ENCODE measurements around the gene ZMYND11. TPM values are rescaled to one million over a fixed set of nuclear protein-coding genes. Genes with fewer than 3 reads are reported as not detected.

The ZMYND11 gene
- polyA plus RNA-seq, 2 of the 4 experiments (the other 2 are of a cell fraction), result 47.7 to 99.7 TPM

DNA sequence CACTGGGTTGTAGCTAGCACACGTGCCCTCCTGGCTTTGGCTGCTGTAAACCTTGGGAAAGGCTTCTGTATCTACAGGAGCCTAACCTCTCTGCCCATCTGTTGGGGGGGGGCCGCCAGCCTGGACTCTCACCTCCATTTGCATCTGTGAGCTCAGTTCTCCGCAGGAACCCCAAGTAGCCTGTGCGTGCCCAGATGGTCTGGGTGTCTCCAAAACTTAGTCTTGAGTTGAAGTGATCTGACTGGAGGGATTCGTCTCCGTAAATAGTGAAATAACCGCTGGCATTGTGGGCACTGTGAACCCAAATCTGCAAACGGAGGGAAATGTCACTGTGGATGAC is 147.9 kb downstream of the ZMYND11 start:
- ChIA-PET POLR2A (interaction anchor here (0.7 kb wide), 1 partner anchor 20 kb away, joined by 3 read pairs; no protein-coding TSS in a partner anchor), CTCF (no interaction called here)
- no peak overlapping the region for H3K4me2 ChIP-seq
- no peak overlapping the region for H3K4me3 ChIP-seq
- H3K27ac ChIP-seq, result no peak overlapping the region
- DNase-seq (ENCODE audit: low read depth in 1 of 2, low spot score in 1 of 2), result no peak
- no peaks in the 10 kb centered on the region for H3K9me3 ChIP-seq
- no peaks in the 10 kb centered on the region for H3K4me1 ChIP-seq
- no peak for FAIRE-seq
- ATAC-seq, result no peak
- 84% methylated on average over 8 of the region's 8 CpGs for WGBS (ENCODE audit: missing lambda C conversion rate)
- TF ChIP-seq HEYL (CRISPR knock-in tag; IDR thresholded peaks at IDR 0.05) (no peak), BCL3 (IDR thresholded peaks at IDR 0.05) (no peak), GATA3 (IDR thresholded peaks at IDR 0.05; ENCODE audit: borderline replicate concordance) (no peak), POLR2A (IDR thresholded peaks at IDR 0.05; ENCODE audit: low read length) (no peak), PHF8 (IDR thresholded peaks at IDR 0.05; ENCODE audit: borderline replicate concordance, low read depth) (no peak), EHMT2 (IDR thresholded peaks at IDR 0.05; ENCODE audit: low read depth) (no peak), CHD2 (IDR thresholded peaks at IDR 0.05; ENCODE audit: low read length, partially characterized antibody) (no peak), RAD21 (conservative IDR thresholded peaks at IDR 0.05 in 1 of 2, IDR thresholded peaks at IDR 0.05 in 1 of 2) (no peak), CHD4 (IDR thresholded peaks at IDR 0.05; ENCODE audit: borderline replicate concordance) (no peak)
- TF ChIP-seq, protein P1, sequence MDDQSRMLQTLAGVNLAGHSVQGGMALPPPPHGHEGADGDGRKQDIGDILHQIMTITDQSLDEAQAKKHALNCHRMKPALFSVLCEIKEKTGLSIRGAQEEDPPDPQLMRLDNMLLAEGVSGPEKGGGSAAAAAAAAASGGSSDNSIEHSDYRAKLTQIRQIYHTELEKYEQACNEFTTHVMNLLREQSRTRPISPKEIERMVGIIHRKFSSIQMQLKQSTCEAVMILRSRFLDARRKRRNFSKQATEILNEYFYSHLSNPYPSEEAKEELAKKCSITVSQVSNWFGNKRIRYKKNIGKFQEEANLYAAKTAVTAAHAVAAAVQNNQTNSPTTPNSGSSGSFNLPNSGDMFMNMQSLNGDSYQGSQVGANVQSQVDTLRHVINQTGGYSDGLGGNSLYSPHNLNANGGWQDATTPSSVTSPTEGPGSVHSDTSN (IDR thresholded peaks at IDR 0.05), result no peak

DNA sequence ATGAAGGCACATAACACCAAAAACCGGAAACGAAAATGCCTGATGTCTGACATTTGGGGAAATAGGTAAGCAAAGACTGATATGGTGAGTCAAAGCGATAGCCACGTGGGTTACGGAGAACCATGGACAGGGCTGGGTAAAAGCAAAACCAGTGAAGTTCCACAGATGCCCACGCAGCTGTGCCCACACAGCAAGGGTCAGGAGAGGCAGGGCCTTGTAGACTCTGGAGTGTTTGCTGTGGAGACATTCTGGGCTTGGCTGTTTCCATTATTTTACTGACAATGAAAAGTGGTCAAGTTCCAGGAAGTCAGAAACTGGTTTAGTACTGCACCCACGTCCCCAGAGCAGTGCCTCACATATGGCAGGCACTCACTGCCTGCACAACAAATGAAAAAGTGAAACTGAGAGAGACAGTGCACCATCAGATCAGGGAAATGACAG is 148.7 kb downstream of the ZMYND11 start:
- 88% methylated on average over 7 of the region's 7 CpGs for WGBS (ENCODE audit: missing lambda C conversion rate)
- ChIA-PET CTCF (no interaction called here), POLR2A (no interaction called here)
- H3K9me3 ChIP-seq, result no peaks in the 10 kb centered on the region
- H3K4me2 ChIP-seq, result no peak overlapping the region
- TF ChIP-seq CEBPB (IDR thresholded peaks at IDR 0.05) (no peak), ZSCAN20 (CRISPR knock-in tag; IDR thresholded peaks at IDR 0.05) (no peak), TP53 (CRISPR knock-in tag; IDR thresholded peaks at IDR 0.05) (no peak), ESRRA (IDR thresholded peaks at IDR 0.05; ENCODE audit: borderline replicate concordance, low read length) (no peak), HOXB13 (CRISPR knock-in tag; IDR thresholded peaks at IDR 0.05; ENCODE audit: low read depth) (no peak), FOXS1 (CRISPR knock-in tag; IDR thresholded peaks at IDR 0.05) (no peak)
- TF ChIP-seq, protein P2, sequence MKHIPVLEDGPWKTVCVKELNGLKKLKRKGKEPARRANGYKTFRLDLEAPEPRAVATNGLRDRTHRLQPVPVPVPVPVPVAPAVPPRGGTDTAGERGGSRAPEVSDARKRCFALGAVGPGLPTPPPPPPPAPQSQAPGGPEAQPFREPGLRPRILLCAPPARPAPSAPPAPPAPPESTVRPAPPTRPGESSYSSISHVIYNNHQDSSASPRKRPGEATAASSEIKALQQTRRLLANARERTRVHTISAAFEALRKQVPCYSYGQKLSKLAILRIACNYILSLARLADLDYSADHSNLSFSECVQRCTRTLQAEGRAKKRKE (CRISPR knock-in tag; IDR thresholded peaks at IDR 0.05; ENCODE audit: low read depth), result no peak
- H3K4me3 ChIP-seq, result no peak overlapping the region
- FAIRE-seq (no peak), DNase-seq (ENCODE audit: low read depth in 1 of 2, low spot score in 1 of 2) (no peak), ATAC-seq (no peak)
- H3K27ac ChIP-seq, result no peak overlapping the region
- no peaks in the 10 kb centered on the region for H3K4me1 ChIP-seq

DNA sequence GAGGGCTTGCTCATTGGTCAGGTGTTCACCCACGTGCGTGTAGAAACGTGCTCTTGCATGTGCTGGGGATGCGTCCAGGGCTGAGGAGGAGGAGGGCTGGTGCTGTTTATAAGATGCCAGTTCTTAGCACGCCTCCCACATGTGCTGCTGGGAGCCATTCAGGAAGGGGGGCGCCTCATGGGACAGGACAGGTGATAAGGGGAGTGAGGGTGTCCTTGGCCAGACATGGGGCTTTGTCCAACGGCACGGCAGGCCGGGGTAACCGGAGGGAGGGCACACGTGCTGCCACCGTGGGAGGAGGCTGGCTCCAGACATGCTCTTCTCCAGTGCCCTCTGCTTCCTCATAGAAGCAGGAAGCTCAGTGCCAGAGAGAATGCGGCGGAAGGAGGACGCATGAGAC is 150.0 kb downstream of the ZMYND11 start:
- no peak for FAIRE-seq
- ATAC-seq, result no peak

More for the DNA sequence above, 150.0 kb downstream of the ZMYND11 start:
- Histone ChIP-seq H3K27ac (no peak overlapping the region), H3K9me3 (no peaks in the 10 kb centered on the region), H3K4me1 (no peaks in the 10 kb centered on the region), H3K4me2 (no peak overlapping the region), H3K4me3 (no peak overlapping the region)
- WGBS (ENCODE audit: missing lambda C conversion rate), result 90% methylated on average over 15 of the region's 15 CpGs
- DNase-seq (ENCODE audit: low read depth in 1 of 2, low spot score in 1 of 2), result no peak
- POLR2A ChIA-PET, result interaction anchor here (0.7 kb wide), 1 partner anchor 31 kb away, joined by 7 read pairs; no protein-coding TSS in a partner anchor
- CTCF ChIA-PET, result no interaction called here
- TF ChIP-seq CHD4 (IDR thresholded peaks at IDR 0.05; ENCODE audit: borderline replicate concordance), result no peak

All from A549 (cell line).